ENCODE measurements around the gene ATP5PF.
"Not testable (repeated sequence)": the region's sequence is repeated elsewhere in the genome, so short reads cannot be mapped to it uniquely, and the experiment has no call there.

Gene ATP5PF

GRCh38 chr21:25721987-25722386 lies 12.7 kb downstream of the ATP5PF start:
- no peak for DNase-seq

- no peak for DNase-seq
Observed at GRCh38 chr21:25717491-25718147, 17.1 kb downstream of the ATP5PF start.

- DNase-seq: not testable (repeated sequence)
Observed at GRCh38 chr21:25714066-25714465, 20.6 kb downstream of the ATP5PF start.

GRCh38 chr21:25710550-25710949 lies 24.2 kb downstream of the ATP5PF start:
- DNase-seq: no peak

GRCh38 chr21:25709684-25710265 lies 24.9 kb downstream of the ATP5PF start:
- DNase-seq: no peak

DNA sequence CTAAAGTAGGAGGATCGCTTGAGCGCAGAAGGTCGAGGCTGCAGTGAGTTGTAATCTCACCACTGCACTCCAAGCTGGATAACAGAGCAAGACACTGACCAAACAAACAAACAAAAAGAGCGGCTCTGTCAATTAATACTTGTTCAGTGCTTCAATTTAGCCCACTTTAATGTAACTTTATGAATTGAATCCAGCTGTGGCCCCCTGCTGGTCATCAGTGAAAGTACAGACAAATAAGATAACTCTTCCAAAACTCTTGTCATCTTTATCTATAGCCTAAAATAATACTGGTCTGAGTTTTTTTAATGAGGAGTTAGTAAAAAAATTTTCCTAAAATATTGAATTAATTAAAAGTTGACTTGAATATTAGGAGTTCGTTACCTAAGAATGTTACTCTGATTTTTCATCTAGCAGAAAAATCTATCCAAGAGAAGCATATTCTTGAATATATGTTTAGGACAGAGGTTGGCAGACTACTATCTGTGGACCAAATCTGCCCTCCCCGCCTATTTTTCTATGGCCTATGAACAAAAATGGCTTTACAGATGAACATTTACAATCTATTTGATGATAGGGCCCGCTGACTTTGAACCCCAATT lies 26.1 kb downstream of the ATP5PF start:
- DNase-seq: peak; percentile 0 to 23

- DNase-seq: no peak
Observed at GRCh38 chr21:25701529-25701928, 33.2 kb downstream of the ATP5PF start.

DNA sequence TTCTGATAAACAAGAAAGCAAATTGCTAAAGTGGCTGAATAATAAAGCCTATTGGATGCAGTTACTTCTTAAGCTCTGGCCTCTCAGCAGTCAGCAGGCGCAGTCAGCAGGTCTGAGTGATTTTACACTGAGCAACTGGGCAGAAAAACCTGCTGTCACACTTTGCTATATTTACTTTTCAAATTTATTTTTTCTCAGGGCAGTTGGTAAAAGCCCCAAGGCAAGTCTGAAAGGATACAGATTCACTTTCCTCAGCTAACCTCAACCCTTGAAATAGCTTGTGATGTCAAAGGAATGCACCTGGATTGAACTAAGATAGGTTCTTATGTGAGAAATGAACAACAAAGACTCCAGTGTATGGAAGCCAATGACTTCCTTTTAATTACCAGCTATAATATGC lies 34.0 kb downstream of the ATP5PF start:
- DNase-seq: no peak

- DNase-seq: not testable (repeated sequence)
Observed at GRCh38 chr21:25695461-25695860, 39.2 kb downstream of the ATP5PF start.

DNA sequence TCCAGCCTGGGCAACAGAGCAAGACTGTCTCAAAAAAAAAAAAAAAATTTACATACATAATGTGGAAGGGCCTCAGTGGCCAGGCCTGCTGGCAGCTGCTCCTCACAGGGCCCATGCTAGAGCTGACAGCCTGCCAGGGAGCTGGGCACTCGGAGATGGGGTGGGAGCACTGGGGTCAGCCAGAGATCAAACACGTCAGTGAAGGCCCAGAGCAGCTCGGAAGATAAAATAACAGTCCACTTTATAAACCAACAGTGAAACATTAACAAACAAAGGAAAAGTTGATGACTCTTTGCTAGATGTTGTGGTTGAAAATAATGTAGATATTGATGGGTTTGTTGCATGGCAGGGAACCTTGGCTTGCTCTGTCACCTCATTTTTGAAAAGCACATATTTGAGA lies 42.7 kb downstream of the ATP5PF start:
- DNase-seq: no peak

DNA sequence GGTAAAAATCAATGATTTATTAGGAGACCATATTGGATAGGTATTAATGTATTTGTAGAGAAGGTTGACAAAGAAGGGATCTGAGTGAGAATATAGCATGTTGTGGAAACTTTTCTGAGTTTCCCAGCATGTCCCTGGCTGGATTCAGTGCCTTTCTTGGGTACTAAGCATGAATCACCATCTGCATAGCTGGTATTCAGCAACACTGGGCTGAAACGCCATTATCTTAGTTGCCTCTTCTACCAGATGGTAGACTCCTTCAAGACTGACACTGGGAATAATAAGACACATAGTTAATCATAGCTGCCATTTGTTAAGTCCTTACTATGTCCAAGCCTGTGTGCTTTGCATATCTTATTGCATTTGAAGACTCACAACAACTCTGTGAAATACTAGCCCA lies 45.5 kb downstream of the ATP5PF start:
- DNase-seq: no peak

DNA sequence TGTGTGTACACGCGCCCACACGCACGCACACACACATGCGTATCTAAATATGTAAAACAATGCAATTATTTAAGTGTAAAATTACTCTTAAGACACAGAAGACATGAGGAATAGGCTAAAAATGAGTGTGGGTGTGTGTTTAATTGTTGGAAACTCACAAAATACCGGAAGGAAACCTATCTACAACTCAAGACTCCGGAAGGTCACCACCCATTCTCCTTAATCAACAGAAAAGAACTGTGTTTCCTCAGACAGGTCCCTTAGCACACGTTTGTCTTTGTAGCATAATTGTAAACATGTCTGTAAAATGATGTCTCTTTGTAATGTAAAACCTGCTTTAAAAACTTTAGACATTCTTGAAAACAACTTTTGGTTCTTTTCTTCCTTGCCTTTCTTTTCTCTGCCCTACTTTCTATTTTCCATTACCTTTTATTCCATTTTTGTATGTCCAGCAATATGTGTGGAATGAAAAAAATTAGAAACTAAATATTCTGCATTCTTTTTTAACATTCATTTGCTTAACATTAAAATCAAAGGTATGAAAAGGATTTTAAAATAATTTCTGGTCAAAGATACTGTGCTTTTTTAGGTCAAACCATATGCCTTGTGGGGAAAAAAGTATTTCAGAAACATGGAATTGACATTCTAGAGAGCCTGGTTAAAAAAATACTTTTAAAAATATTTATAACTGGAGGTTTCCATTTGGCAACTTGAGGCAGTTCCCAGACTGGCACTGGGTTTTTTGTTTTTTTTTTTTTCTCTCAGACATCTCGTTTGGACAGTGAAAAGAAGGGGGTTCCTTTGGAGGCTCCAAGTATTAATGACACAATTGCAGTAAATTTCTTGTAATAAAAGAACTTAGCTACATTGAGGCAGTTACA lies 46.2 kb downstream of the ATP5PF start:
- no peak for DNase-seq

DNA sequence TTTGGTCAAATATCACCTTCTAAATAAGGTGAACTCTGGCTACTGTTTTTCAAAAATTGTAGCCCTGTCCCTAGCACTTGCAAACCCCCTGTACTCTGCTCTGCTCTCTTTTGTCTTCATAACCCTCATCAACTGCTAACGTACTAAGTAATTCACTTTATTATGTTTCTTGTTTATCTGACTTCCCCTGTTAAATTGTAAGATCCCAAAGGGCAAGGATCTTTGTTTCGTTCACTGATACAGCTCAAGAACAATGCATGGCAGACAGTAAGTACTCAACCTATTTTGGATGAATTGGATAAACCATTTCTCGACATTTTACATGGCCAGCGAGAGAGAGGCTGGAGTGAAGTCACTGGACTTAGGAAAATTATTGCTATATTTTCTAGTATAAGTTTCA lies 46.9 kb downstream of the ATP5PF start:
- no peak for DNase-seq

DNA sequence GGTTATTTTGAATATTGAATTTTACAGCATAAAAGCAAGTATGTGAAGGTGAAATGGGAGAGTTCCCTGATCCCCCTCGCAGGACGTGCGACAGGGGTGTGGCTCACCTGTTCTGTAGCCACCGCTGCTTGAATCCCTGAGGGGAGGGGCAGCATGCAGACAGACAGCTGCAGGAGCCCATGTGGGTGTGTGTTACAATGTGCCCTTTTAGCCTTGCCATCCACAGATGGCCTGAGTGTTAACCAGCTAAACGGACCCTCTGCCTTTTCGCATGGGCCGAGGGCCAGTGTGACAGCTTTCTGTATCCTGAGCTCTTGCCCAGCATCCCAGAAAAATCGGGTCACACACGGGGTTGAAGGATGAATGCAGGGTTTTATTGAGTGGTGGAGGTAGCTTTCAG lies 52.3 kb downstream of the ATP5PF start:
- DNase-seq: no peak

DNA sequence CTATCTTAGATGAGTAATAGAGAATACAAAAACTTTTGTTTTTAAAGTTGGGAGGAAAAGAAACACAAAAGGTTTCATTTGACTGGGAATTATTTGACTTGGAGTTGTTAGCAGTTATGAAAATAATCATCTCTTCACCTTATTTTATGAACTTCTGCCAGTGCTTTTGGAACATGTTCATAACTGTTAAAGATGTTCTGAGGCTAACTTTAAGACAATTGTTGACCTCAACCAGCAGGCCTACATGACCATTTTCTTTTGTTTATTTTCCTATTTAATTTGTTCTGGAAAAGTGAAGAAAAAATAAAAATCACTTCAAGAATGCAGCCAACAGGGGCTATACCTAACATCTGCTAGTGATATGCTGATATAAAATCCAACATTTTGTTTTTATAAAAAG lies 58.3 kb downstream of the ATP5PF start:
- DNase-seq: no peak
